SH-SY5Y (cell line): ENCODE data around the gene KRTAP19-4.

Experiments
- GATA2 ChIP-seq: IDR thresholded peaks from 2 replicates; pipeline ENCODE4 v1.6.1; 2011; ENCODE audit warnings: mild to moderate bottlenecking, low read depth, low read length
- GATA3 ChIP-seq: IDR thresholded peaks from 2 replicates; pipeline ENCODE4 v1.6.1; 2011; ENCODE audit warnings: low read depth, mild to moderate bottlenecking, low read length, moderate library complexity

Gene KRTAP19-4, protein sequence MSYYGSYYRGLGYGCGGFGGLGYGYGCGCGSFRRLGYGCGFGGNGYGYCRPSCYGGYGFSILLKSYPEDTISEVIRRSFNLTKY

GRCh38 chr21:30497065-30497464 is at the start of gene KRTAP19-4:
KRTAP19-4 (minus strand) TSS chr21:30497165; CDS start chr21:30497110, 55 bp downstream.
- no peak for TF ChIP-seq GATA3
- no peak for TF ChIP-seq GATA2

DNA sequence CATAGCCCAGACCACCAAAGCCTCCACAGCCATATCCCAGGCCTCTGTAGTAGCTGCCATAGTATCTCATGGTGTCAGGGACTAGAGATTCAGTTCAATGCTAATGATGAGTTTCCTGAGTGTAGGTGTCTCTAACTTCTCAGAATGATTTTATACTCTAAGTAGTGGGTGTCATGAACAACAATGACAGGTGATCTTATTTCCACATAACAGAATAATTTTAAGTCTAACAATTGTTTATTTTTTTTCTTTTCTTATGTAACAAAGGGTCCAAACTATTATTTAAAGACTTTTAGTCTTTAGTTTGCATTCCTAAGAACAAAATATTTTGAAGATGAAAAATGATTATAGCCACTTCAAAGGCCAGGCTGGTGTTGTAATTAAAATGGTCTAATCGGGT is 44.8 kb upstream of the KRTAP19-4 start, which contains the start of gene KRTAP19-6:
TSS of gene KRTAP19-6 (minus strand) at position 101 of the 400 bp plus-strand sequence. CDS start at position 70, 31 bp downstream.
- TF ChIP-seq GATA2 (no peak), GATA3 (no peak)

DNA sequence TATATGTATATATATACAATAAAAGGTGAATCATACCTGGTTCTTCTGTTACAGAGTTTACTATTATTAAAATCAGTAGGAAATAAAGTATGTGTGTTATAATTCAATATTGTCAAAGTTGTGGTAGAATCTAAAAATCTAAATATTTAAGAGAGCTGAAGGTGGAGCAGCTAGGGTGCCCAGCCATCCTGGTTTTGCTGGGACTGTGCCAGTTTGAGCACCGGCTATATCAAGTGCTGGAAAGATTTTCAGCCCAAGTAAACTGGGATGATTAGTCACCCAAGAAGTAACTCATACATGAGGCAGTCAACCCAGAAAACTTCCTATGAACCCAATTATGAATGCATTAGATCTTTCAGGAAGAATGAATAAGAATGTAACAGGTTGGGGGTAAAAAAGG is 21.9 kb upstream of the KRTAP19-4 start:
- TF ChIP-seq GATA3 (no peak), GATA2 (no peak)

- no peak for TF ChIP-seq GATA2
- no peak for TF ChIP-seq GATA3
Measured at GRCh38 chr21:30515681-30516080, 18.7 kb upstream of the KRTAP19-4 start.

GRCh38 chr21:30502041-30502440 is 5.1 kb upstream of the KRTAP19-4 start, which contains the start of gene KRTAP19-5:
KRTAP19-5 (minus strand) TSS chr21:30502141; CDS start chr21:30502090, 51 bp downstream.
- TF ChIP-seq GATA3 (no peak), GATA2 (no peak)

DNA sequence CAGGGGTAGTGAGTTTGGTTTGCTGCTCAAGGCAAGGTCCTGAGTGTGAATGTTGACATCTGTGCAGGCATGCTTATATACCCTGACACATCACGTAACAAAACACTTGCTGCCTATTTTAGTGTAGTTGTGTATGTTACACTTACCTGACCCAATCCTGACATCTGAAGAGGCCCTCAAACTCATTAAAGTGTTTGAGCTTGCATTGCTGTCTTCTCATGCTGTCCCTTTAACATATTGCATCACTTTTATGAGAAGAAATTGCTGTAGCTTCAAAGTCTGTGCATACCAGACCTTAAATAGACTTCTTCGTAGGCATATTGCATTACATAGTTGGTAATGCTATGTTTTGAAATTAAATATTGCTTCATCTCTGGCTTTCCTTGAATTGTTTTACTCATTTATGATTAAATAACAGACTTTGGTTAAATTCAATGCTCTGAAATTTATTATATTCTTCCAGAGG is 5.0 kb downstream of the KRTAP19-4 start, which contains the start of gene KRTAP19-3:
TSS of gene KRTAP19-3 (minus strand) at position 51 of the 466 bp plus-strand sequence. CDS start 56 bp downstream, outside the sequence.
- no peak for TF ChIP-seq GATA2
- no peak for TF ChIP-seq GATA3

GRCh38 chr21:30487336-30487735 is 9.6 kb downstream of the KRTAP19-4 start, which contains the start of gene KRTAP19-2:
KRTAP19-2 (minus strand) TSS chr21:30487436; CDS start chr21:30487348, 88 bp downstream.
- no peak for TF ChIP-seq GATA3
- TF ChIP-seq GATA2, result no peak

DNA sequence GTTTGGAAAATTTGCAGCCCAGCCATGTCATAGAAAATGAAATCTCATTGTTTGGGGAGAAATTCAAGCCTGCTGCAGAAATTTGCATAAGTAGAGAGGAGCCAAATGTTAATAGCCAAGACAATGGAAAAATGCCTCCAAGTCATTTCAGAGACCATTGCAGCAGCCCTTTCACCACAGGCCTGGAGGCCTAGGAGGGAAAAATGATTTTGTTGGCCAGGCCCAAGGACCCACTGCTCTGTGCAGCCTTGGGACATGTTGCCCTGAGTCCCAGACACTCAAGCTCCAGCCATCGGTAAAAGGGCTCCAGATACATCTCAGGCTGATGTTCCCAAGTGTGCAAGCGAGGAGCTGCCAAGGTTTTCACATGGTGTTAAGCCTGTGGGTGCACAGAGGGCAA is 10.8 kb downstream of the KRTAP19-4 start:
- TF ChIP-seq GATA2 (no peak), GATA3 (no peak)

- TF ChIP-seq GATA3 (no peak), GATA2 (no peak)
Measured at GRCh38 chr21:30482130-30482529, 14.8 kb downstream of the KRTAP19-4 start.

DNA sequence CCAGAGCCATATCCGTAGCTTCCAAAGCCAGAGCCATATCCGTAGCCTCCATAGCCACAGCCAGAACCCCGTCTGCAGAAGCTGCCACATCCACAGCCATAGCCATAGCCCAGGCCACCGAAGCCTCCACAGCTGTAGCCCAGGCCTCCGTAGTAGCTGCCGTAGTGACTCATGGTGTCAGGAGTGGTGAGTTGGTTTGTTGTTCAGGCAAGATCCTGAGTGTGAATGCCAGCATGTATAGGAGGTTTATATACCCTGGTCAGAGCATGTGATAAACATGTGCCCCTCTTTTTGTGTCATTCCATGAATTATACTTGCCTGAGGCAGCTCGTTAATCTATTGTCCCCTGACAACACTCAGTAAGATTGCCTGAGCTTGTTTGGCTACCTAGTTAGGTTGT is 16.8 kb downstream of the KRTAP19-4 start, which contains the start of gene KRTAP19-1:
TSS of gene KRTAP19-1 (minus strand) at position 223 of the 400 bp plus-strand sequence. CDS start at position 173, 50 bp downstream.
- TF ChIP-seq GATA2 (no peak), GATA3 (no peak)

- no peak for TF ChIP-seq GATA2
- no peak for TF ChIP-seq GATA3
Measured at GRCh38 chr21:30479259-30479658, 17.7 kb downstream of the KRTAP19-4 start.

GRCh38 chr21:30478004-30478403 is 19.0 kb downstream of the KRTAP19-4 start:
- no peak for TF ChIP-seq GATA2
- TF ChIP-seq GATA3, result no peak

- no peak for TF ChIP-seq GATA3
- TF ChIP-seq GATA2, result no peak
Measured at GRCh38 chr21:30468900-30469714, 27.9 kb downstream of the KRTAP19-4 start.

DNA sequence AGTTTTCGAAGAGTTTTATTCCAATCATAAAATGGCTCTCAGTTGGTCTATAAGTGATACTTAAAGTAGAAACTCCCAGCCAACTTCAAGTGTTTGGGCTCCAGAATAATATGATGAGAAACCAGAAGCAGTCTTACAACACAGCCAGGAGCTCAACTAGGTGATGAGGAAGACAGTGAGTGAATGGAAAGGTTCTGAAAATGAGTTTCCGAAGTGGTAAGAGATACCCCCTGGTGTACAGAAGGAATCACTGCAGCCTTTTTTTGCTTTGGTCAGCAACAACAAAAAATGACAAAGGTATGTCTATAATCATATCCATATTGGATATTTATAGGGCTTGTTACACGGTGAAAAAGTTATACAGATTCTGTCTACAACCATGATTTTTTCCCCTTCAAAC is 33.3 kb downstream of the KRTAP19-4 start:
- TF ChIP-seq GATA2 (no peak), GATA3 (no peak)
